ENCODE measurements around the gene ERF. TPM values are rescaled to one million over a fixed set of nuclear protein-coding genes. Genes with fewer than 3 reads are reported as not detected.

ERF gene
- total and polyA plus RNA-seq, 2 donors (not counting 3 experiments of a cell fraction or from before 2014, with no cell fraction given) = 102 to 117 TPM

DNA sequence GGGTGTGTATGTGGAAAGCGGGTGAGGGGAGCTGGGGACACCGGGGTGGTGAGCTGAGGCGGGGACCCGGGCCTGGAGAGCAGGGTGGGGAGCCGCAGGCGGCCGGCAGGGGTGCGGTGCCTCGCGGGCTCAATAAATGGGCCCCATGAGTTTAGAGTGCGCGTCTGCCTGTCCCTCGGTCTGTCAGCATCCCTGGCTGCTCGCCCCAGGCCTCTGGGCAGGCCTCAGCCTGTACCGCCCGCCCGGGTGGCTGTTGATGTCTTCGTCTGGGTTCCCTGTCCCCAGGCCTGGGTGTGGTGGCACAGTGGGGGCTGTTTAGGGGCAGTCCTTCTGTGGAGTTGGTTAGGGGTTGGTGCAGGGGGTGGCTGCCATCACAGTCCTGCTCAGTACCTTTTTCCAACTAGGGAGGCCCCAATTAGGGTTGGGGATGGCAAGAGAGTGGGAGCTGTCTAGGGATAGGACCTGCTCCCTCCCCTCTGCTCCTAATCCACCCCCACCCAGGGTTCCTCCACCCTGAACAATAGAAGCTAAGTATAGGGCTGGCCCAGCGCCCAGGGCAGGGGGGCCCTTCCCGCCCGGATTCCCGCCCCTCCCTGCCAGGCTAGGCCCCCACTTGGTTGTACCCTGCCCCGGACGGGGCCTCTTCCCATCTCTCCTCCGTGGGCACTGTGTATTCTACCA, 26.4 kb upstream of the ERF start:
- BruUV-seq (replicated peaks) = no TSS peak
- peaks cover 26% of the 10 kb centered on the region for H3K79me2 ChIP-seq (ENCODE audit: control insufficient read depth, insufficient read depth, low read length)

GRCh38 chr19:42280815-42281145, 25.9 kb upstream of the ERF start:
- FAIRE-seq (no peak), DNase-seq (ENCODE audit: low read depth, low spot score) (peak; percentile 39)
- CTCF ChIA-PET = interaction anchor here (1.4 to 7.4 kb wide), 3 partner anchors 10 to 34 kb away, joined by 5 to 365 read pairs (median 24); partner anchors contain the start of genes CIC and GSK3A
- Histone ChIP-seq H2AFZ (ENCODE audit: low read depth, low read length) (no peak overlapping the region), H3K9me3 (replicated peaks; ENCODE audit: control insufficient read depth, insufficient read depth, low read length) (no peaks in the 10 kb centered on the region), H3K27me3 (ENCODE audit: control insufficient read depth in 2 of 2, insufficient read depth in 2 of 2, low read length in 2 of 2) (no peaks in the 10 kb centered on the region), H3K27ac (ENCODE audit: insufficient read depth, low read depth, low read length) (peak overlapping the region; percentile 22), H3K9ac (replicated peaks; ENCODE audit: extremely low read depth, insufficient read depth, low read length) (no peak overlapping the region), H3K4me1 (ENCODE audit: control insufficient read depth, extremely low read depth, insufficient read depth, low read length) (peaks cover 60% of the 10 kb centered on the region), H3K4me3 (replicated peaks in 1 of 3; ENCODE audit: insufficient read depth in 1 of 3, low read depth in 1 of 3, low read length in 3 of 3) (peak overlapping the region; percentile 61 to 74 (median 70)), H3K4me2 (ENCODE audit: insufficient read depth, low read length) (peak overlapping the region; percentile 79), H4K20me1 (replicated peaks; ENCODE audit: control insufficient read depth, extremely low read depth, insufficient read depth, low read length) (no peaks in the 10 kb centered on the region), H3K36me3 (ENCODE audit: control insufficient read depth in 2 of 2, extremely low read depth in 1 of 2, insufficient read depth in 2 of 2, low read length in 2 of 2) (no peaks in the 10 kb centered on the region), H3K79me2 (ENCODE audit: control insufficient read depth, insufficient read depth, low read length) (peaks cover 26% of the 10 kb centered on the region), H3K9me1 (replicated peaks; ENCODE audit: control insufficient read depth, extremely low read depth, insufficient read depth, low read length) (no peaks in the 10 kb centered on the region)
- no TSS peak for BruUV-seq (replicated peaks)
- POLR2A ChIA-PET = interaction anchor here (1.8 kb wide), 1 partner anchor 38 kb away, joined by 11 read pairs; the partner anchor contains the start of gene GSK3A
- no peak for TF ChIP-seq FOS (IDR thresholded peaks at IDR 0.05; ENCODE audit: borderline replicate concordance, insufficient read depth, low read length)
- TF ChIP-seq POLR2A (IDR thresholded peaks at IDR 0.05; ENCODE audit: low read depth, low read length) = no peak
- no peak for TF ChIP-seq JUN (IDR thresholded peaks at IDR 0.05; ENCODE audit: borderline replicate concordance, insufficient read depth, insufficient read length, low read depth)
- TF ChIP-seq MYC (IDR thresholded peaks at IDR 0.05; ENCODE audit: low read depth, low read length) = no peak
- no peak for TF ChIP-seq MAX (IDR thresholded peaks at IDR 0.05; ENCODE audit: insufficient read depth, insufficient read length)
- TF ChIP-seq EZH2 (IDR thresholded peaks at IDR 0.05; ENCODE audit: borderline replicate concordance, low read depth, low read length, severe bottlenecking) = no peak
- no peak for TF ChIP-seq CTCF (IDR thresholded peaks at IDR 0.05; ENCODE audit: extremely low read depth in 1 of 2, insufficient read depth in 1 of 2, low read depth in 1 of 2, low read length in 2 of 2)
- no peak for TF ChIP-seq POLR2AphosphoS5 (IDR thresholded peaks at IDR 0.05; ENCODE audit: insufficient read depth, low read depth, low read length)
- no peak for TF ChIP-seq GATA2 (IDR thresholded peaks at IDR 0.05; ENCODE audit: insufficient read depth, insufficient read length, low read depth, low read length)
- dilution Hi-C loops (cut with MboI; ENCODE audit: extremely low pct_ligation_motif_present, low sequenced_read_pairs) (no loop called here), intact Hi-C loops (cut with micrococcal nuclease) (loop anchor here (1.0 to 2.0 kb wide), 7 partner anchors 12 to 168 kb away; partner anchors contain the start of genes DEDD2, ERF, MEGF8 and POU2F2)

More for the DNA sequence above, 26.4 kb upstream of the ERF start:
- H3K36me3 ChIP-seq (ENCODE audit: control insufficient read depth in 2 of 2, extremely low read depth in 1 of 2, insufficient read depth in 2 of 2, low read length in 2 of 2) = no peaks in the 10 kb centered on the region
- peaks cover 63% of the 10 kb centered on the region for H3K4me1 ChIP-seq (ENCODE audit: control insufficient read depth, extremely low read depth, insufficient read depth, low read length)
- H3K9ac ChIP-seq (replicated peaks; ENCODE audit: extremely low read depth, insufficient read depth, low read length) = peak overlapping the region; percentile 19
- no peaks in the 10 kb centered on the region for H3K9me1 ChIP-seq (replicated peaks; ENCODE audit: control insufficient read depth, extremely low read depth, insufficient read depth, low read length)
- no peaks in the 10 kb centered on the region for H3K27me3 ChIP-seq (ENCODE audit: control insufficient read depth in 2 of 2, insufficient read depth in 2 of 2, low read length in 2 of 2)
- FAIRE-seq (peak; percentile 77), DNase-seq (ENCODE audit: low read depth, low spot score) (peak; percentile 69)
- H2AFZ ChIP-seq (ENCODE audit: low read depth, low read length) = no peak overlapping the region
- intact Hi-C loops (cut with micrococcal nuclease) = loop anchor here (2.0 kb wide), 3 partner anchors 64 to 168 kb away; partner anchors contain the start of genes DEDD2 and POU2F2
- no peaks in the 10 kb centered on the region for H4K20me1 ChIP-seq (replicated peaks; ENCODE audit: control insufficient read depth, extremely low read depth, insufficient read depth, low read length)
- peak overlapping the region; percentile 60 for H3K27ac ChIP-seq (ENCODE audit: insufficient read depth, low read depth, low read length)
- peak overlapping the region; percentile 45 for H3K4me2 ChIP-seq (ENCODE audit: insufficient read depth, low read length)
- peak overlapping the region in 2 of 3 experiments; percentile 24 to 74 for H3K4me3 ChIP-seq (replicated peaks in 1 of 3; ENCODE audit: insufficient read depth in 1 of 3, low read depth in 1 of 3, low read length in 3 of 3)
- TF ChIP-seq POLR2A (IDR thresholded peaks at IDR 0.05; ENCODE audit: low read depth, low read length) = peak; percentile 21
- no peak for TF ChIP-seq FOS (IDR thresholded peaks at IDR 0.05; ENCODE audit: borderline replicate concordance, insufficient read depth, low read length)
- CTCF ChIA-PET = interaction anchor here (0.6 to 7.4 kb wide), 4 partner anchors 11 to 141 kb away, joined by 3 to 365 read pairs (median 3); partner anchors contain the start of gene GSK3A
- dilution Hi-C loops (cut with MboI; ENCODE audit: extremely low pct_ligation_motif_present, low sequenced_read_pairs) = no loop called here
- no peaks in the 10 kb centered on the region for H3K9me3 ChIP-seq (replicated peaks; ENCODE audit: control insufficient read depth, insufficient read depth, low read length)
- POLR2A ChIA-PET = interaction anchor here (0.5 to 1.7 kb wide), 3 partner anchors 11 to 33 kb away, joined by 3 to 6 read pairs (median 5); no protein-coding TSS in a partner anchor
